ENCODE data around the gene KIAA0825.

The KIAA0825 gene

GRCh38 chr5:94505327-94506068 lies 112.9 kb downstream of the KIAA0825 start:
- no peak for DNase-seq (ENCODE audit: low read depth, low spot score)

- DNase-seq (ENCODE audit: low read depth, low spot score): no peak
Observed at GRCh38 chr5:94503677-94504076, 114.7 kb downstream of the KIAA0825 start.

DNA sequence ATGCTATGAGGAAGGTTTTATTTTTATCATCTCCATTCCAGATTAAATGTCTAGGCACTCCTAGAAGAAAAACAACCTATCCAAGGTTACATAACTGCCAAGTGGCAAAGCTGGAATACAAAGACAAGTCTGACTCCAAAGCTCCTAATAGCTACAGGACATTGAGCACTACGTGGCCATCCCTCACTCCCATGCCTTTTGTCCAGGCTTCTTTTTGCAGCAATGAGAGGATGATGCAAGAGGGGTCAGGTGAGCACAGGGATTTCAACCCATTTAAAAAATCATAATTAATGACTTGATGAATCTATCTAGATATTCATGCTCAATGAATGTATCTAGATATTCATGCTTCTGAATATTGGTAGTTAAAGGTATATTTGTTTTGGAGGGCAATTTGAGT lies 117.0 kb downstream of the KIAA0825 start:
- no peak for DNase-seq (ENCODE audit: low read depth, low spot score)

DNA sequence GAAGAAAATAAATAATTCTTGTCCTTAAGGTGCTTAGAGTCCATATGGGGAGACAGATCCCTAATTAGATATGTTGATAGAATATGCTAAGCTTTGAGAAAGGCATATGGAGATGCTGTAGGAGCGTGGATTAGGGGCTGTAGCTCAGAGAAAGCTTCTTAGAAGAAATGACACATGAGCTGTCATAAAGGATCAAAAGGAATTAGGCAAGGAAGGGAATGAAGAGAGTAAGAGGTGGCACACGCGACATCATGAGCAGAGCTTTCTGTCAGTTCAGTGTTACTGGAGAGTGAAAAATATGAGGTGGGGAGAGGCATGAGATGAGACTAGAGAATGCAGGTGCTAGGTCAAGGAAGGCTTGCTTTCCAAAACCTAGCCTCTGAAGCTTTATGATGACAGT lies 118.6 kb downstream of the KIAA0825 start:
- DNase-seq (ENCODE audit: low read depth, low spot score): no peak

GRCh38 chr5:94498199-94498598 lies 120.2 kb downstream of the KIAA0825 start:
- DNase-seq (ENCODE audit: low read depth, low spot score): no peak

- no peak for DNase-seq (ENCODE audit: low read depth, low spot score)
Observed at GRCh38 chr5:94485067-94485466, 133.3 kb downstream of the KIAA0825 start.

- DNase-seq (ENCODE audit: low read depth, low spot score): no peak
Observed at GRCh38 chr5:94481059-94481458, 137.3 kb downstream of the KIAA0825 start.

DNA sequence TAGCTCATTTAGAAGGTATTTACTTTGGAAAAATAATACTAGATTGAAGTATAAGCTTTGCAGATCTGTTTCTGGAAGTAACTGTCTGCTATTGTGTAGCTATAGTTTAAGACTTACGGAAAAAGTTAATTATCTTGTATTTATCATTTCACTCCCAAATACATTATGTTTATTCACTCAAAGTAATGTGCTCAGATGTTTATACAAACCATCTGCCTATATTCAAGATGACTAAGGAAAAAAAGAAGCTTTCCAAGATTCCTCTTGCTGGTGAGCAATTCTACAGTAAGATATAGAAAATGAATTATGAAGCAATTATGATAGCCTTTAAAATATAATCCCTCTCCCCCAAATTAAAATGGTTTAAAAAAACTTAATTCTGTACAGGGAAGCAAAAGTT lies 137.9 kb downstream of the KIAA0825 start:
- DNase-seq (ENCODE audit: low read depth, low spot score): no peak

GRCh38 chr5:94473936-94474335 lies 144.5 kb downstream of the KIAA0825 start:
- no peak for DNase-seq (ENCODE audit: low read depth, low spot score)

- DNase-seq (ENCODE audit: low read depth, low spot score): no peak
Observed at GRCh38 chr5:94471521-94471920, 146.9 kb downstream of the KIAA0825 start.

- DNase-seq (ENCODE audit: low read depth, low spot score): no peak
Observed at GRCh38 chr5:94470802-94471201, 147.6 kb downstream of the KIAA0825 start.

DNA sequence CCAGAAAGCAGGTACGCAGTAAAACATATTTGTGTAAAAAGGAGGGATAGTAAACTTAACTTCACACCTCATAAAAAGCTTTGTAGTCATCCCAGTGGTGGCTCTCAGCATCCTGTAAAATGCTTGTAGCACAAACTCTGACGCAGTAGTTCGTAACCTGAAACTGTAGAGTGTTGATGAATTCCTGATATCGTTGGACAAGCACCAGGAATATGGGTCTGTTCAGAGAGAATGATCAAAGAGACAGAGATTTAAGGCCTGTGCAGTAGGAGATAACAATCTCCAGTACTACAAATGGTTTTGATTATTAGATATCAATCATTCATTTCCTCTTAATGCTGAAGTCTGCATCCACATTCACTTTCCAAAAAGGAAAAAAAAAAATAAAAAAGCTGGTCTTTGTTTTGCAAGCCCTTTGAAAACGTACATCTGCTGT lies 148.5 kb downstream of the KIAA0825 start:
- peak; percentile 15 for DNase-seq (ENCODE audit: low read depth, low spot score)

DNA sequence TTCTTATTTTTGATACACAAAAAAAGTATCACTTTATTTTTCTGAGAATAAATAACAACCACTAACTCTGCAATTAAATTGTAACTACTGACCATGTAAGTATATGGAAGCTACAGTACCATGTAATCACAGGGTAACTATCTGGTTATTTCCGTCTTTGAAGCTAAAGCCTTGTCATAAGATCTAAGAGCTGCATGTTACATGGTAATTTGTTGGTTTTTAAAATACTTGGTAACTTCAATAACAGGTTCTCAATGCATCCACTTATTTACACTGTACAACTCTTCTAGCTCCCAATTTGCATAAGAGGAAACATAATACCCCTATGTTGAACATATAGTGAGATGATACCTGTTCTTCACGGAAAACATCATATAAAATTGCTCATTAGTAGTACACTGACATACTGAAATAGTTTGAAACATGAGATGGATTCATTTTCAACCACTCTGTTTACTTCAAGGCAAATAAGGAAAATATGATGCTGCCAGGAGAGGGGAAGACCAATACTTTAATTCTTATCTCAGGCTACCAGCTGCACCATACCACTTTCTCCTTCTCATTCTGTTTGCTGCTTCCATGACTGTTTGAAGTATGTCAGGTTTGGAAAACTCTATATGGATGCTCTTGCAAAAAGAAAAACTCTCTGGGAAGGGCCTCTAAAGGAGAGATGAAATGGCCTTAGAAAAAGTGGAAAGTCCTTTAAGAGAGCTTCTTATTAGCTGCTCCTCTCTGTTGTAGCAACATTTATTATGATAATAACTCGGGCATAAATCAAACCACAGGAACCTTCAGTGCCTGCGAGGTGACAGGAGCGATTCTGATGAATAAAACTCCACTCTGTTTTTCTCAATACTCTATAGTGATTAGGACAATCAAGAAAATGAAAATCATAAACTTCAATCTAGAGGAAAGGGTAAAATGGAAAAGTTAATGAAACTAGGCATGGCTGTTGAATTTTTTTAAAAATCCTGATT lies 150.2 kb downstream of the KIAA0825 start:
- no peak for DNase-seq (ENCODE audit: low read depth, low spot score)

DNA sequence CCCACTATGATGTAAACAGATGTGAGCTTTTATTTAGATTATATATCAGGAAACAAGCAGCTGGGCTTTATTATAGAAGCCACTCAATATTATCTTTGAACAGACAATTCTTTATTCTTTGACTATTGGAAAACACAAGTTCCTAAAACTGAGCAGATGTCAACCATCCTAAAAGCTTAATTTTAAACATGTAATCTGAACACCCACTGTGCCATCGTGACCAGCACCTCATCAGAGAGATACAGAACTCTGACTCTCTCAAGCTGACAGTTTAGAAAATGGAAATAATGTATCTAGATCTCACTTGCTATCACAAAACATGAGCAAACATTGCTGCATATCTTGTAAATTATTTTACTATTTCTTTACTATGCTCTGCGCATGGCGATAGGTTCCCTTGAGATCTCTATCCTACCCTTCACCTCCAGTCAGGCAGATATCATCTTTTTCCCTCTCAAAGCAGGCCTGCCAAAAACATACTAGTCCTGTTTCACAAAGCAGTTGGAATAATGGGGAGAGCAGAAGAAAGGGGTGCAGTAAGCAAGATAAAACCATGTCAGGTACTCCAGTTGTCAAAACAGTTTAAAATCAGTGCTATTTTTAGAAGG lies 151.0 kb downstream of the KIAA0825 start:
- no peak for DNase-seq (ENCODE audit: low read depth, low spot score)

- no peak for DNase-seq (ENCODE audit: low read depth, low spot score)
Observed at GRCh38 chr5:94463739-94464138, 154.7 kb downstream of the KIAA0825 start.

GRCh38 chr5:94461131-94461530 lies 157.3 kb downstream of the KIAA0825 start:
- DNase-seq (ENCODE audit: low read depth, low spot score): no peak

- no peak for DNase-seq (ENCODE audit: low read depth, low spot score)
Observed at GRCh38 chr5:94459915-94460314, 158.5 kb downstream of the KIAA0825 start.

DNA sequence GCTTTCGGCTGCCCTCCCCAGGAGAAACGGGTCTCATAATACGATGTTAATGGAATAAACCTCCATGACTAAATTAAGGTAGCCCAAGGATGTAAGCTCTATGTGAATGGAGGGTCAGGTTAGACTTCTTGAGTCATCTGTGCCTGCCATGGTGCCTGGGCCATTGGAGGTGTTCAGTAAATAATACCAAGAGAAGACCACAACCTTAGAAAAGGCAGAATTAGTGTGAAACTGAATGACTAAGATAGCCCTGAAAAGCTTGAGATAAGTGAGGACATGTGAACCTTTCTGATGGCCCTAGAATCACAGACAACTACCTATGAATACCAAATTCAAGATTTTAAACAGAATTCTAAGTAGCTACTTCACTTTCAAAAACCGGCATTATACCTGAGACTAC lies 160.6 kb downstream of the KIAA0825 start:
- no peak for DNase-seq (ENCODE audit: low read depth, low spot score)

- no peak for DNase-seq (ENCODE audit: low read depth, low spot score)
Observed at GRCh38 chr5:94445726-94446125, 172.7 kb downstream of the KIAA0825 start.

- DNase-seq (ENCODE audit: low read depth, low spot score): no peak
Observed at GRCh38 chr5:94442991-94443390, 175.4 kb downstream of the KIAA0825 start.

DNA sequence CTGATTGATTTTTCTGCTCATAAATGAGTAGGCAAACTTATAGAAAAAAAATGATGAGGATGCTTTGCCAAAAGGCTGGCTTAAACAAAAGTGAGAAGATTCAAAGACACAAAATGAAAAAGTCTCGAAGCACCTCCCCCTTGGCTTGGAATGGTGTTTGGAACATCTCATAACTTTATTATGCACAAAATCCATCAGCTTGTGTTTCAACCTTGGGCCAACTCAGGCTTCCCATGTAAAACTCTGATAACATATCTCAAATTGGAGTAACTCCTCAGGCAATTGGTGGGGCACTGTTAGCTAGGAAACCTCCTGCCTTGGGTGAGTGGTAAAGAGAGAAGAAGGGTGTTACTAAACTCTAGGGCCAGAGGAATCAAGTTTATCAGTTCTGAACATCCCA lies 176.3 kb downstream of the KIAA0825 start:
- DNase-seq (ENCODE audit: low read depth, low spot score): no peak

DNA sequence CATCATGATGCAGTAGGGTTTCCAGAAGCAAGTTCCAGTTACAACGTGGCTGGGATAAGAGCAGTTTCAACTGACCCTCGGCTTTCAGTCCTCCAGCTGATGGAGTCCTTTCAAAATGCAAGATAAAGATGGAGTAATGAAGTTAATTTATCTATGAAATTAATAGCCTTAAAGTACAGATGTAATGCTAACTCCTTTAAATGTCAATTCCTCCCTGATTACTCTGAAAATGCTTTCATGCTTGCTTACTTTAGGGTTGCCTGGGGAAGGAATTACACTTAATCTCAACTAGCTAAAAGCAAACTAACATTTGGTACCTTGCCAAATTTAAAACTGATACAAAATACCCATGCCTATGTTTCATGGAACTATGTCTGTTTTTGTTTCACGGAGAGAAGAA lies 178.4 kb downstream of the KIAA0825 start:
- no peak for DNase-seq (ENCODE audit: low read depth, low spot score)

Data from smooth muscle cell of the brain vasculature (primary cell).